H1 (cell line): Measurements from ENCODE around the gene FSCN2. TPM values are rescaled to one million over a fixed set of nuclear protein-coding genes. Genes with fewer than 3 reads are reported as not detected.

Source experiments
- KDM4A ChIP-seq: IDR thresholded peaks from one replicate; pipeline ENCODE4 v1.7.1; 2012; ENCODE audit warnings: low read depth, mild to moderate bottlenecking, moderate library complexity, low read length, inconsistent platforms; ENCODE audit not compliant: severe bottlenecking
- ZNF274 ChIP-seq: IDR thresholded peaks from 2 replicates; pipeline ENCODE4 v1.7.0; 2012; ENCODE audit warnings: low read length, borderline replicate concordance; ENCODE audit errors: extremely low read depth
- polyA plus RNA-seq, 7 experiments: library from polyadenylated mRNA; depleted of rRNA in 3 of 7; stranded (reverse) in 5 of 7; unstranded in 2 of 7; fragments of >200 nt in 5 of 7; fragments of 200-250 nt in 2 of 7; gene quantifications; 1 replicate in 5 of 7; 2 replicates in 1 of 7; 4 replicates in 1 of 7; pipeline versions ENCODE4 v1.2.1 to v1.2.3, GENCODE V29; 2011 to 2013; ENCODE audit warnings: missing spikeins in 2 of 7, mixed read lengths in 2 of 7
- total RNA-seq: library from RNA; stranded (reverse); fragmentation: NEBNext Ultra II Directional; extraction: Animal tissue kit (Norgen Biotek cat#: 25700); gene quantifications from 2 replicates; pipeline ENCODE4 v1.2.1, GENCODE V29; 2021

Gene FSCN2
- total and polyA plus RNA-seq, 2 of the 8 experiments (the other 6 are each of a cell fraction or from before 2014, with no cell fraction given) = 0.18 to 0.30 TPM

DNA sequence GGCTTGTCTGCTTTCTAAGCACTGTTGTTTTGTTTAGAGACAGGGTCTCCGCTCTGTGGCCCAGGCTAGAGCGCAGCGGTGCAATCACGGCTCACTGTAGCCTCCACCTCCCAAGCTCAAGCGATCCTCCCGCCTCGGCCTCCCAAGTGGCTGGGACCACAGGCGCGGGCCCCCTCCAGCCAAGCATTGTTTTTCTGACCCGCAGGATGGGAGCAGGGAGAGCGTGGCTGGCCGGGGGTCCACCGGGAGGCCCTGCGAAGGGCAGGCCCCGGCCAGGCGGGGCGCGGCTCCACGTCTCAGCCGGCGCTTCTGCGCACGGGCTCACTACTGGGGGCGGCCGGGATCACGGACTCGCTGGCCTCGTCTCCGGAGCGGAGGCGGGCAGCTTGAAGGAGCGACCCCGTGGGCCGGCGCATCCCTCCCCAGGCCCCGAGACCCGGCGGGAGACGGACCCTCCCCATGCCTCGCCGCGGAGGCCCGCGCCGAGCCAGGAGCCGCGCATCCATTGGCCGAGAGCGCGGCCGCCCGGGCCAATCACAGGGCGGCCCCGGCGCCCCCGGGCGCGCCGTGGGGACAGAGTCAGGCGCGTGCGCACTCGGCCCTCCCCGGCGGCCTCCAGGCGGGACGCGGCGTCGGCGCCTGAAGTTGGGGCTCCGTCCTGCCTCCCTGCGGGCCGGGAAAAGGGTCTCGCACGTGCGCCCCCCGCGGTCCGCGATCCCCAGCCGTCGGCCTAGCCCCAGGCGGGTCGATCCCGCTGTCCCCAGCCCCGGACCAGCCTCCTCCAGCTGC lies 40.5 kb upstream of the FSCN2 start (continued):
- TF ChIP-seq KDM4A (peak; percentile 56), ZNF274 (no peak)
